Heart right ventricle (tissue), 16 donors: ENCODE data around the gene PLCB4. TPM values are rescaled to one million over a fixed set of nuclear protein-coding genes. Genes with fewer than 3 reads are reported as not detected.

Experiments used
- ATAC-seq, 8 donors: fragments of 200-7000 bp; cut with Tn5 transposase; one replicate each; pipeline ENCODE4 v1.9.1; 2020; ENCODE audit warnings: mild to moderate bottlenecking in 8 of 8, moderate library complexity in 8 of 8, moderate number of reproducible peaks in 1 of 8
- DNase-seq, 2 donors: peaks; one replicate each; pipeline ENCODE4 v3.0.0-alpha.2; 2020
- H3K27ac ChIP-seq, 10 donors: fragments of 200-600 bp; sonication (generic) in 2 of 10; one replicate each; pipeline versions ENCODE4 v1.5.0 to v1.8.0; 2020 to 2022; ENCODE audit warnings: mild to moderate bottlenecking in 3 of 10
- H3K27me3 ChIP-seq, 7 donors: fragments of 200-600 bp; one replicate each; pipeline ENCODE4 v1.8.0; 2021 to 2022; ENCODE audit warnings: mild to moderate bottlenecking in 2 of 7
- H3K36me3 ChIP-seq, 9 donors: fragments of 200-600 bp; sonication (generic) in 1 of 9; one replicate each; pipeline versions ENCODE4 v1.5.0 to v1.8.0; 2020 to 2022; ENCODE audit warnings: mild to moderate bottlenecking in 2 of 9
- H3K4me1 ChIP-seq, 9 donors: fragments of 200-600 bp; sonication (generic) in 1 of 9; one replicate each; pipeline versions ENCODE4 v1.5.0 to v1.8.0; 2020 to 2022; ENCODE audit warnings: mild to moderate bottlenecking in 4 of 9
- H3K4me3 ChIP-seq, 10 donors: fragments of 200-600 bp; sonication (generic) in 2 of 10; one replicate each; pipeline versions ENCODE4 v1.5.0 to v1.8.0; 2020 to 2022; ENCODE audit warnings: mild to moderate bottlenecking in 7 of 10, moderate library complexity in 2 of 10
- H3K9me3 ChIP-seq, 11 donors: fragments of 200-600 bp in 10 of 11; sonication (generic) in 2 of 11; one replicate each; pipeline versions ENCODE4 v1.5.0 to v1.8.0; 2013 to 2022; ENCODE audit warnings: mild to moderate bottlenecking in 2 of 11, control low read depth in 1 of 11, moderate library complexity in 1 of 11
- WGBS, 2 donors: extraction: QIAGEN DNeasy Blood & Tissue Kit; methylation state at CpG; one replicate each; pipeline ENCODE4 v1.1.7; 2013; ENCODE audit warnings: inconsistent platforms in 1 of 2; 5-methylcytosine and 5-hydroxymethylcytosine counted together
- intact Hi-C, 10 donors: fragments of 100-400 bp; cut with DNase I; formaldehyde crosslinking; loops; one replicate each; pipeline versions ENCODE4 v1.11.1 to v1.14.2; 2022
- polyA plus RNA-seq, 2 donors: library from polyadenylated mRNA; stranded (reverse); fragments of 200-250 nt; gene quantifications; one replicate each; pipeline ENCODE4 v1.2.3, GENCODE V29; 2013
- total RNA-seq, 10 donors: library from RNA; stranded (reverse); fragmentation: NEBNext Ultra II Directional in 3 of 10; extraction: Animal tissue kit (Norgen Biotek cat#: 25700) in 3 of 10; gene quantifications; one replicate each; pipeline versions ENCODE4 v1.2.1 to v1.2.4, GENCODE V29; 2021 to 2023
- TF ChIP-seq, protein P1 (sequence below), 9 donors: fragments of 200-600 bp; sonication (generic) in 2 of 9; IDR thresholded peaks; one replicate each; pipeline versions ENCODE4 v1.5.0 to v1.8.0; 2021 to 2022; ENCODE audit warnings: antibody characterized with exemption in 9 of 9, mild to moderate bottlenecking in 5 of 9, moderate library complexity in 1 of 9
- donor health status: Arrhythmogenic right ventricular cardiomyopathy.
- donor health status: ischemic (EF 13 %, LVEDD 7.1; RV severe dilation, severe dysfunction).
- donor health status: healthy with polysubstance abuse.
- donor health status: DM: no; HTN: yes; CAD: no.
- donor health status: DM: no; HTN: no; CAD: no.
- donor health status: ischemic (EF 25% LVEDD 6.9; RV normal size, moderate dysfunction).
- donor health status: ischemic (EF 25% LVEDD 5.7; RV mildly dilated, moderate dysfunction).
- donor health status: healthy.
- donor health status: DM: yes; HTN: yes; CAD: no.
- donor health status: Ischemic cardiomyopathy.
- donor health status: ischemic (EF 35%, LVEDD 5.7; RV mildly dilated, moderate dysfunction).
- donor health status: nonischemic (EF 11% LVEDD 7.7; RV severe dilation, severe dysfunction).
- donor health status: DM: yes; HTN: yes; CAD: no.
- donor health status: PGD.
- donor health status: ischemic (EF 29% LVEDD 5.4; RV normal size, mild dysfunction).
- donor health status: nonischemic (EF 23%, LVEDD 6.1; RV moderate dilation, normal function).

Gene PLCB4
- total and polyA plus RNA-seq, 12 donors: 3.6 to 33.3 (median 28.4) TPM

DNA sequence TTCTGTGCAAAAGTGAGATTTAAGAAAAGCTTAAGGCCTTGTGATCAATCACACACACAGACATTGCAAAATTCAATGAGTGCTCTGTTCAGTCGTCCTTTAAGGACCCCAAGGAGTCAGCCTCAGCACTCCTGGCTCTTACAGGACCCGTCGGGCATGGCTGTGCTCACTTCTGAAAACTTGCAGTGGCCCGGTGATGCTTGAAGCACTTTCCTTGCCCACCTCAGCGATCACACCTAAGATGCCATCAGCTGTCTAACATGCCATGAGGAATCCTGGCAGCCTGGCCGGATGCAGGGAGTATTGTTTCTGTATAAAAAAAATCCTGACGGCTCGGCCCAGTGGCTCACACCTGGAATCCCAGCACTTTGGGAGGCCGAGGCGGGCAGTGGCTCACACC lies 344.1 kb downstream of the PLCB4 start:
- H3K27me3 ChIP-seq: no peaks in the 10 kb centered on the region
- H3K27ac ChIP-seq: no peak overlapping the region
- 95% methylated on average over 10 of the region's 10 CpGs for WGBS, 2 donors
- DNase-seq (no peak), ATAC-seq (no peak)
- peaks cover 0 to 7% (median 0%) of the 10 kb centered on the region in 9 donors for H3K4me1 ChIP-seq
- no peaks in the 10 kb centered on the region for H3K9me3 ChIP-seq
- TF ChIP-seq, protein P1, sequence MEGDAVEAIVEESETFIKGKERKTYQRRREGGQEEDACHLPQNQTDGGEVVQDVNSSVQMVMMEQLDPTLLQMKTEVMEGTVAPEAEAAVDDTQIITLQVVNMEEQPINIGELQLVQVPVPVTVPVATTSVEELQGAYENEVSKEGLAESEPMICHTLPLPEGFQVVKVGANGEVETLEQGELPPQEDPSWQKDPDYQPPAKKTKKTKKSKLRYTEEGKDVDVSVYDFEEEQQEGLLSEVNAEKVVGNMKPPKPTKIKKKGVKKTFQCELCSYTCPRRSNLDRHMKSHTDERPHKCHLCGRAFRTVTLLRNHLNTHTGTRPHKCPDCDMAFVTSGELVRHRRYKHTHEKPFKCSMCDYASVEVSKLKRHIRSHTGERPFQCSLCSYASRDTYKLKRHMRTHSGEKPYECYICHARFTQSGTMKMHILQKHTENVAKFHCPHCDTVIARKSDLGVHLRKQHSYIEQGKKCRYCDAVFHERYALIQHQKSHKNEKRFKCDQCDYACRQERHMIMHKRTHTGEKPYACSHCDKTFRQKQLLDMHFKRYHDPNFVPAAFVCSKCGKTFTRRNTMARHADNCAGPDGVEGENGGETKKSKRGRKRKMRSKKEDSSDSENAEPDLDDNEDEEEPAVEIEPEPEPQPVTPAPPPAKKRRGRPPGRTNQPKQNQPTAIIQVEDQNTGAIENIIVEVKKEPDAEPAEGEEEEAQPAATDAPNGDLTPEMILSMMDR (IDR thresholded peaks at IDR 0.05): no peak
- H3K4me3 ChIP-seq: no peak overlapping the region
- peaks cover 0 to 87% (median 6%) of the 10 kb centered on the region in 9 donors for H3K36me3 ChIP-seq
- intact Hi-C loops: loop anchor here in 3 of 10 donors (5.0 to 10.0 kb wide), 3 partner anchors 194 to 502 kb away; no protein-coding TSS in a partner anchor

DNA sequence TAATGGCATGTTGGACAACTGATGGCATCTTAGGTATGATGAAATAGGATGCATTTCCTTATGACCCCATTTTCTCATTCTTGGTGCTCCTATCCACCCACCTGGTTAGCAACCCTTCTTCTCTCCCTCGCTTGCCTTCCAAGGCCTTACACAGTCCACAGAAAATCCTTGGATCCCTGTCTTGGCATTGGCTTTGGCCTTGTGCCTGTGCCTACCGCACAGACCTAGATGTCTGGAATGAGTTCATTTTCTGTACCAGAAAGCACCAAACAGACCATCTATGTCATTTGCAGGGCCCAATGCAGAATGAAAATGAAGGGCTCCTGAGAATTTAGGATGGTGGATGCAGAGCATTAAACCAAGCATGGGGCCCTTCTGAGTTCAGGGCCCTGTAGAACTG lies 346.5 kb downstream of the PLCB4 start:
- Histone ChIP-seq H3K27me3 (no peaks in the 10 kb centered on the region), H3K4me3 (no peak overlapping the region), H3K27ac (no peak overlapping the region), H3K4me1 (no peaks in the 10 kb centered on the region), H3K36me3 (peaks cover 0 to 75% (median 8%) of the 10 kb centered on the region in 9 donors), H3K9me3 (no peaks in the 10 kb centered on the region)
- intact Hi-C loops: loop anchor here in 1 of 10 donors (10.0 kb wide), 1 partner anchor 499 kb away; no protein-coding TSS in a partner anchor
- TF ChIP-seq, protein P1 (IDR thresholded peaks at IDR 0.05): no peak
- no peak for DNase-seq
- WGBS, 2 donors: 89 to 93% methylated on average over 2 of the region's 2 CpGs
- ATAC-seq: no peak

DNA sequence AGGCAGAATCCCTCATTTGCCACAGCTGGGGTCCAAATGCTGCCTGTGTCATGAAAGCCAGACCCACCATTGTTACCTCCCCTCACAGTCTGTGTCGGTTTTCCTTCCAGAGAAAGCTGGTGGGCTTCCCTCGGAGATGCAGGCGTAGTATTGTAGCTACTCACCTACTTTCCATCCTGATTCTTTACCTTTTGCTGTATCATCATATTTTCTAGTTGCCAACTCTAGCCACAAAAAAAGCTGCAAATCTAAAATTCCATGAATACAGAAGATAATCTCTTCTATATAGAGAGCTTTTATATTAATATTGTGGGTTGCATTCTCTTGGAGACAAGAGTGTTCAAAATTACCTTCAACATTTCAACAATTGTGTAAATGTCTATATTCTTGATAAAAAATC lies 347.5 kb downstream of the PLCB4 start:
- WGBS, 2 donors: 92 to 96% methylated on average over 3 of the region's 3 CpGs
- DNase-seq (no peak), ATAC-seq (no peak)
- no peak overlapping the region for H3K4me3 ChIP-seq
- no peaks in the 10 kb centered on the region for H3K4me1 ChIP-seq
- H3K27me3 ChIP-seq: no peaks in the 10 kb centered on the region
- TF ChIP-seq, protein P1 (IDR thresholded peaks at IDR 0.05): no peak
- H3K27ac ChIP-seq: no peak overlapping the region
- intact Hi-C loops: loop anchor here in 1 of 10 donors (10.0 kb wide), 1 partner anchor 498 kb away; no protein-coding TSS in a partner anchor
- peaks cover 0 to 75% (median 16%) of the 10 kb centered on the region in 9 donors for H3K36me3 ChIP-seq
- no peaks in the 10 kb centered on the region for H3K9me3 ChIP-seq

DNA sequence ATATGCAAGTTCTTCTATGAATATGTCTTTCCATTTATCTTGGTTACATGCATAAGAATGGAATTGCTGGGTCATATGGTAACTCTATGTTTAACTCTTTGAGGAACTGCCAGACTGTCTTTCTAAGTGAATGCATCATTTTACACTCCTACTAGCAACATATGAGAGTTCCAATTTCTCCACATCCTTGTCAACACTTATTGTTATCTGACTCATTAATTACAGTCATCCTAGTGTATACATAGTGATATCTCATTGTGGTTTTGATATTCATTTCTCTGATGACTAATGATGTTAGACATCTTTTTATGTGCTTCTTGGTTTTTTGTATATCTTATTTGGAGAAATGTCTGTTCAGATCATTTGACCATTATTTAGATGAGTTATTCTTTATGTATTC lies 348.8 kb downstream of the PLCB4 start:
- intact Hi-C loops: loop anchor here in 1 of 10 donors (10.0 kb wide), 1 partner anchor 497 kb away; no protein-coding TSS in a partner anchor
- ATAC-seq (no peak), DNase-seq (no peak)
- no peaks in the 10 kb centered on the region for H3K9me3 ChIP-seq
- H3K36me3 ChIP-seq: peaks cover 0 to 75% (median 22%) of the 10 kb centered on the region in 9 donors
- TF ChIP-seq, protein P1 (IDR thresholded peaks at IDR 0.05): no peak
- H3K4me1 ChIP-seq: no peaks in the 10 kb centered on the region
- H3K27me3 ChIP-seq: no peaks in the 10 kb centered on the region
- H3K27ac ChIP-seq: no peak overlapping the region
- H3K4me3 ChIP-seq: no peak overlapping the region
